ENCODE results near the gene THRB. TPM values are rescaled to one million over a fixed set of nuclear protein-coding genes. Genes with fewer than 3 reads are reported as not detected.

The THRB gene
- polyA plus RNA-seq, 1 of the 3 experiments (the other 2 are of a cell fraction): 0.02 TPM

DNA sequence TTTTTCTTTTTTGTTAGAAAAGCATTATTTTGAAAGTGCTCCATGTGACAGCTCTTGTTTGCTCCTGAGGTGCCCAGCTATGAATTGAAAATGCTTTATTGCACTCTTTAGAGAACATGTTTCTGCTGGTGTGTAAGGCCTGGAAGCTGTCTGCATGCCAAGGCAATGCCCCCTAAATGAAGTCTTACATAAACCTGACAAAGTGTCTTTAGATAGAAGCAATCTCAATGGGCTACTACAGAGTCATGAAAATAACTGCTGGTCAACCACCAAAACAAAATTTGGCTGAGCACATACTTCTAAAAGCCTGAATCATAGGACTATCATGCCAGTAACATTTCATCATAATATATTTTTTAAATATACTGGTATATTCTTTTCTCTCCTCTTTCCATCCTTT is 178.7 kb downstream of the THRB start (continued):
- TF ChIP-seq REST (IDR thresholded peaks at IDR 0.05; ENCODE audit: low read depth, low read length) (no peak), ELF1 (IDR thresholded peaks at IDR 0.05) (no peak)
- TF ChIP-seq, protein P1, sequence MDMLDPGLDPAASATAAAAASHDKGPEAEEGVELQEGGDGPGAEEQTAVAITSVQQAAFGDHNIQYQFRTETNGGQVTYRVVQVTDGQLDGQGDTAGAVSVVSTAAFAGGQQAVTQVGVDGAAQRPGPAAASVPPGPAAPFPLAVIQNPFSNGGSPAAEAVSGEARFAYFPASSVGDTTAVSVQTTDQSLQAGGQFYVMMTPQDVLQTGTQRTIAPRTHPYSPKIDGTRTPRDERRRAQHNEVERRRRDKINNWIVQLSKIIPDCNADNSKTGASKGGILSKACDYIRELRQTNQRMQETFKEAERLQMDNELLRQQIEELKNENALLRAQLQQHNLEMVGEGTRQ (IDR thresholded peaks at IDR 0.05; ENCODE audit: borderline replicate concordance, low read depth, low read length): no peak

- Histone ChIP-seq H3K4me1 (ENCODE audit: control insufficient read depth in 1 of 2, insufficient read depth in 2 of 2, low read depth in 1 of 2, low read length in 1 of 2) (no peaks in the 10 kb centered on the region), H3F3A (replicated peaks; ENCODE audit: insufficient read depth) (peaks cover 3% of the 10 kb centered on the region), H3K27me3 (ENCODE audit: insufficient read depth) (no peaks in the 10 kb centered on the region), H3K79me2 (ENCODE audit: insufficient read depth) (no peaks in the 10 kb centered on the region), H3K4me3 (ENCODE audit: low read depth in 2 of 2, low read length in 1 of 2) (no peak overlapping the region), H3K9me2 (no peaks in the 10 kb centered on the region), H3K27ac (ENCODE audit: low read depth in 2 of 2, low read length in 1 of 2) (no peak overlapping the region), H3K9ac (no peak overlapping the region), H4K20me1 (ENCODE audit: insufficient read depth) (no peaks in the 10 kb centered on the region), H2AFZ (ENCODE audit: low read depth) (no peak overlapping the region), H3K9me3 (no peaks in the 10 kb centered on the region), H3K4me2 (no peak overlapping the region), H3K36me3 (replicated peaks in 1 of 2; ENCODE audit: control insufficient read depth in 1 of 2, insufficient read depth in 2 of 2, low read length in 1 of 2) (no peaks in the 10 kb centered on the region)
- ChIA-PET CTCF (interaction anchor here (0.7 to 1.0 kb wide), 2 partner anchors 23 to 707 kb away, joined by 3 read pairs; no protein-coding TSS in a partner anchor), POLR2A (no interaction called here)
- TF ChIP-seq RAD21 (IDR thresholded peaks at IDR 0.05; ENCODE audit: low read length): no peak
- no peak for TF ChIP-seq POLR2AphosphoS5 (IDR thresholded peaks at IDR 0.05; ENCODE audit: low read depth, low read length)
- TF ChIP-seq TEAD4 (IDR thresholded peaks at IDR 0.05; ENCODE audit: borderline replicate concordance, insufficient read depth): no peak
- TF ChIP-seq EZH2phosphoT487 (IDR thresholded peaks at IDR 0.05; ENCODE audit: borderline replicate concordance, low read depth): no peak
- TF ChIP-seq CHD2 (IDR thresholded peaks at IDR 0.05; ENCODE audit: low read length, partially characterized antibody): no peak
- TF ChIP-seq YY1 (IDR thresholded peaks at IDR 0.05; ENCODE audit: low read depth): no peak
- no peak for TF ChIP-seq TCF12 (IDR thresholded peaks at IDR 0.05)
- no peak for TF ChIP-seq GATA2 (CRISPR knock-in tag; IDR thresholded peaks at IDR 0.05)
- TF ChIP-seq ELF1 (IDR thresholded peaks at IDR 0.05): no peak
- no peak for TF ChIP-seq EP300 (IDR thresholded peaks at IDR 0.05; ENCODE audit: borderline replicate concordance in 1 of 2, low read depth in 1 of 2, low read length in 1 of 2)
- TF ChIP-seq ZBTB33 (IDR thresholded peaks at IDR 0.05; ENCODE audit: borderline replicate concordance, low read depth): no peak
- no peak for TF ChIP-seq MXI1 (IDR thresholded peaks at IDR 0.05; ENCODE audit: low read depth, low read length)
- TF ChIP-seq, protein P2, sequence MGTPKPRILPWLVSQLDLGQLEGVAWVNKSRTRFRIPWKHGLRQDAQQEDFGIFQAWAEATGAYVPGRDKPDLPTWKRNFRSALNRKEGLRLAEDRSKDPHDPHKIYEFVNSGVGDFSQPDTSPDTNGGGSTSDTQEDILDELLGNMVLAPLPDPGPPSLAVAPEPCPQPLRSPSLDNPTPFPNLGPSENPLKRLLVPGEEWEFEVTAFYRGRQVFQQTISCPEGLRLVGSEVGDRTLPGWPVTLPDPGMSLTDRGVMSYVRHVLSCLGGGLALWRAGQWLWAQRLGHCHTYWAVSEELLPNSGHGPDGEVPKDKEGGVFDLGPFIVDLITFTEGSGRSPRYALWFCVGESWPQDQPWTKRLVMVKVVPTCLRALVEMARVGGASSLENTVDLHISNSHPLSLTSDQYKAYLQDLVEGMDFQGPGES (IDR thresholded peaks at IDR 0.05; ENCODE audit: low read depth, low read length): no peak
- TF ChIP-seq GABPA (IDR thresholded peaks at IDR 0.05; ENCODE audit: low read depth): no peak
- TF ChIP-seq NFIC (IDR thresholded peaks at IDR 0.05; ENCODE audit: borderline replicate concordance): no peak
- no peak for TF ChIP-seq SMC3 (IDR thresholded peaks at IDR 0.05; ENCODE audit: low read depth, low read length)
- no peak for DNase-seq
- 92% methylated on average over 4 of the region's 7 CpGs for WGBS (ENCODE audit: low lambda C conversion rate)
Observed at GRCh38 chr3:24315356-24315755, 179.3 kb downstream of the THRB start.
